Activated naive CD4-positive, alpha-beta T cell treated with anti-CD3 and anti-CD28 coated beads, Interleukin-2, amount 50 U/mL, for 72 hours (primary cell): ENCODE data around the gene SGK2. TPM values are rescaled to one million over a fixed set of nuclear protein-coding genes. Genes with fewer than 3 reads are reported as not detected.

Experiments
- ATAC-seq, 2 donors: fragments of 150-1000 bp; cut with Tn5 transposase; 2 replicates each; pipeline ENCODE4 v1.10.0; 2021; ENCODE audit warnings: mild to moderate bottlenecking in 2 of 2, moderate library complexity in 2 of 2
- DNase-seq, 2 donors: peaks; one replicate each; pipeline ENCODE4 v3.0.0; 2021 to 2022; ENCODE audit warnings: low spot score in 2 of 2
- H3K27ac Mint-ChIP-seq, 2 donors: one replicate each; pipeline ENCODE4 v1.8.0; 2022; ENCODE audit warnings: mild to moderate bottlenecking in 2 of 2, mixed read lengths in 2 of 2
- H3K36me3 Mint-ChIP-seq, 2 donors: one replicate each; pipeline ENCODE4 v1.8.0; 2022; ENCODE audit warnings: mixed read lengths in 2 of 2
- H3K9me3 Mint-ChIP-seq, 2 donors: one replicate each; pipeline ENCODE4 v1.8.0; 2022; ENCODE audit warnings: mixed read lengths in 2 of 2
- total RNA-seq, 2 donors: library from RNA; stranded (reverse); gene quantifications; one replicate each; pipeline ENCODE4 v1.2.3, GENCODE V29; 2022

The SGK2 gene
- total RNA-seq, 2 donors from 2014 or later = 0.59 to 0.82 TPM

- H3K9me3 Mint-ChIP-seq = no peaks in the 10 kb centered on the region
- H3K36me3 Mint-ChIP-seq = no peaks in the 10 kb centered on the region
- H3K27ac Mint-ChIP-seq = no peak overlapping the region
- DNase-seq (no peak), ATAC-seq (no peak)
These were observed 25.8 kb upstream of the SGK2 start for GRCh38 chr20:43533060-43533459.

DNA sequence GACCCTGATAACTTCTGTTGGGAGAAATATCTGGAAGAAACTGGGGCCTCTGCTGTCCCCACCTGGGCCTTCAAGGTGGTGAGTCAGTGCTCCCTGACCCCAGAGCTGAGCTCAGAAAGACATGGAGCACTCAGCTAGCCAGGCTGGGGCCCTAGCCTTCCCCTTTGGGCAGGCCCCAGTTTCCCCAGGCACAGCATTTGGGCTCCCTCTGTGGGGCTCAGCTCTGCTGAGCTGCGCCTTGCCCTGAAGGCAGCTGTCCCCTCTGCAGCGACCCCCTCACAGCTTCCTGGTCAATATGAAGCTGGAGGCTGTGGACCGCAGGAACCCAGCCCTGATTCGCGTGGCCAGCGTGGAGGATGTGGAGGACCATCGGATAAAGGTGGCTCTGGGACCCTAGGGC is 24.8 kb upstream of the SGK2 start:
- H3K27ac Mint-ChIP-seq = no peak overlapping the region
- DNase-seq (no peak), ATAC-seq (no peak)
- H3K36me3 Mint-ChIP-seq = no peaks in the 10 kb centered on the region
- no peaks in the 10 kb centered on the region for H3K9me3 Mint-ChIP-seq

DNA sequence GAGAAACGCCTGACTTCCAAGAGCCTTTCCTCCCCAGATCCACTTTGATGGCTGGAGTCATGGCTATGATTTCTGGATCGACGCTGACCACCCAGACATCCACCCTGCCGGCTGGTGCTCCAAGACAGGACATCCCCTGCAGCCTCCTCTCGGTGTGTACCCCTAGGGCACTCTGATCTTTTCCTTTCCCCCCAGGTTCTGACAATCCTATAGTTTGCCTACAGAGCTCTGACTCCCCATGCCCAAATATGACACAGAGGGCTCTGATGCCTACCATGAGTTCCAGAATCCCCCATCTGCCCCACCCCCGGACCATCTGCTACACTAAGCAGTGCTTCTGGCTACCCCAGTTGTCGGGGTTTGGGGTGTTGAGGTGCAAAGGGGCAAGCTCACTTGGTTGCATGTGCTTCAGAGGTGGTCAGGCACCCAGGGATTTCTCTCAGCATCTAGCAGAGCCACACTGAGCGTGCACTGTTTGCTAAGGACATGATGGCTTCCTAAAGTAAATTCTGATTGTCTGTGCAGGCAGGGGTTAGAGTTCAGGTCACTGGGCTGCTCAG is 24.0 kb upstream of the SGK2 start:
- no peaks in the 10 kb centered on the region for H3K9me3 Mint-ChIP-seq
- ATAC-seq (no peak), DNase-seq (no peak)
- H3K27ac Mint-ChIP-seq = no peak overlapping the region
- H3K36me3 Mint-ChIP-seq = no peaks in the 10 kb centered on the region

- no peaks in the 10 kb centered on the region for H3K36me3 Mint-ChIP-seq
- H3K27ac Mint-ChIP-seq = no peak overlapping the region
- ATAC-seq = no peak
- no peak for DNase-seq
- no peaks in the 10 kb centered on the region for H3K9me3 Mint-ChIP-seq
These were observed 23.3 kb upstream of the SGK2 start for GRCh38 chr20:43535370-43536004.

- DNase-seq = no peak
- no peak for ATAC-seq
These were observed 22.6 kb upstream of the SGK2 start for GRCh38 chr20:43536041-43536816.

DNA sequence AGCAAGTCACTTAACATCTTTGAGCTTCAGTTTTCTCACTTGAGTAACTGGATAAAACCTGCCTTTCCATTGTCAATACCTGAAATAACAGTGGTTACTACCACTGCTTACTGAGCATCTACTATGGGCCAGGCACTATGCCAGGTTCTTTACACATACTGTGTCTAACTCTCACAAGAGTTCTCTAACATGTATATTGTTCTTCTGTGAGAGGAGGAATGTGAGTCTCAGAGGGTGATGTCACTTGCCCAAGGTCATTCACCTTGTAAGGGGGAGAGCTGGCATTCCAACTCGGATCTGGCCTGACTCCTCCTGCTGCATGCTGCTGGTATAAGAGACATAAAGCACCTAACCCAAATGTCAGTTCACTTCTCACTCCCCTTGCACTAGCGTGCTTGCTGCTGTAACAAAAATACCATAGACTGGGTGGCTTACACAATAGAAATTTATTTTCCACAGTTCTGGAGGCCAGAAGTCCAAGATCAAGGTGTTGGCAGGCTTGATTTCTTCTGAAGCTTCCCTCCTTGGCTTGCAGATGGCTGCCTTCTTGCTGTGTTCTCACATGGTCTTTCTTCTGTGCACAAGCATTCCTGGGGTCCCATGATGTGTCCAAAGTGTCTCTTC is 21.9 kb upstream of the SGK2 start:
- H3K9me3 Mint-ChIP-seq = no peaks in the 10 kb centered on the region
- no peaks in the 10 kb centered on the region for H3K36me3 Mint-ChIP-seq
- no peak for ATAC-seq
- no peak for DNase-seq
- no peak overlapping the region for H3K27ac Mint-ChIP-seq

More at GRCh38 chr20:43536041-43536816, 22.6 kb upstream of the SGK2 start:
- Mint-ChIP-seq H3K36me3 (no peaks in the 10 kb centered on the region), H3K9me3 (no peaks in the 10 kb centered on the region), H3K27ac (no peak overlapping the region)

DNA sequence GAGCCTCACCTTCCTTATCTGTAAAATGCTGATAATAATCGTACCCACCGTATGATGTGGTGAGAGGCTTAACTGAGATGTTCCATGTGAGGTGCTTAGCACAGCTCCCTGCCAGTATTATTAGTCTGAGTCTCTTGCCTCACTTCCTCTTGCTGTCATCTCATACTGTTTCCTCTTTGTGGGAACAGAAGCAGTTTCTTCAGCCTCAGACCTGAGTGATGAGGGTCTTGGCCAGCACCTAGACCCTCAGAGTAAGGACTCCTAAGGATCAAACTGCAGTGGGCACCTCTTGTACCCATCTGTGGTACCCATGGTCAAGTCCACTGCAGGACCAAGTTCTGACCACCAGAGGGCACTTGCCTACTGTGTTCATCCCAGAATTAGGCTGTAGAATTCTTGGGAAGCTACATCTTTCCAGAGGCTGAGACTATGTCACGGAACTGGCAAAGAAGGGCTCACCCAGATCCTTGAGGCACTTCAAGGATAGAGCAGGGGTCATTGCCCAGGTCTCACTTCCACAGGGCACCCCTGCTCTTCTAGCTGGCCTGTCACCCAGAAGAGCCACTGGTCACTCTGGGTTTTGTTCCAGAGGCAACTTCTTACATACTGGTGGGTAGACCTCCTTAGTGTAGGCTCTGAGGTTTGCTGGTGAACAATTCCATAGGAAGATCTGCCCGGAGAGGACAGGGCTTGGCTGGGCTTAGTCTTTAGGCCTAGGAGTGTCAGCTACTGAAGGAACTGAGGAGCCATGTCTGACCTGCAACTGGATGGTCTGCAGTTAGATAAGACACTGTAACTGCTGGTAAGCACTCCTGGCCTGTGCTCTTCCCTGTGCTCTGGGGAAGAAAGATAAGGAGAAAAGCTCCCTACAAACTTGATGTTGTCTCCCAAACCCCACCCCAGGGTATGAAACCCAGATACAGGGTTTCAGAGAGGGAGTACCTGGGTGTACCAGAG is 20.6 kb upstream of the SGK2 start:
- ATAC-seq (peak; percentile 57 to 60), DNase-seq (peak in 1 of 2 donors; percentile 48)
- no peaks in the 10 kb centered on the region for H3K9me3 Mint-ChIP-seq
- H3K27ac Mint-ChIP-seq = peak overlapping the region; percentile 6 to 79
- no peaks in the 10 kb centered on the region for H3K36me3 Mint-ChIP-seq

- H3K27ac Mint-ChIP-seq = peak overlapping the region; percentile 6 to 79
- H3K36me3 Mint-ChIP-seq = no peaks in the 10 kb centered on the region
- no peaks in the 10 kb centered on the region for H3K9me3 Mint-ChIP-seq
- ATAC-seq = no peak
- no peak for DNase-seq
These were observed 19.7 kb upstream of the SGK2 start for GRCh38 chr20:43538878-43539700.

DNA sequence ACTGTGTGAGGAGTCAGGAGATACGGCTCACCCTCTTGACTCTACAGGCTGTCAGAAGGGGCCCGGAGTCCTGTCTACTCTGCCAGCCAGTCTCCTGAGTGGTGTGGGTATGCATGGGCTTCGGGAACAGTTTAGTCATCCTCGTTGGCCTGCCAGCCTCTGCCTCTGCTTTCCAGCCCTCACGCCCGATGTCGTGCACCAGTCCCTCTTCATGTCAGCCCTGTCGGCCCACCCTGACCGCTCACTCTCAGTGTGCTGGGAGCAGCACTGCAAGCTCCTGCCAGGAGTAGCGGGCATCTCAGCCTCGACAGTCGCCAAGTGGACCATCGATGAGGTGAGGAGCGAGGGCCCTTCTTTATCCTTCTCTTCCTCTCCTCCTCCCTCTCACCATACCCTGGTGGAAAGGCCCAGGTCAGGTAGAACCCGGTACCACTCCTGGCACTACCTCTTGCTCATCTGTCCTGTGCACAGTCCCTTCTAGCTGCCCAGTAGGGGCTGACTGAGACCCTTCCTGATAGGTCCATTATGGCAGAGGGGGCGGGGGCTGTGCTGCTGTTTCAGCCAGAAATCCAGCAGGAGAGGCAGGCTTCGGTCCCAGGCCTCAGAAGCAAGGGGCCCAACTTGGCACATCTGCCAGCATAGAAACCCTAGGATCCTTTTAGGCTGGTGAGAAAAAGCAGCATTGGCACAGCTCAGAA is 18.7 kb upstream of the SGK2 start:
- ATAC-seq = no peak
- Mint-ChIP-seq H3K36me3 (no peaks in the 10 kb centered on the region), H3K27ac (no peak overlapping the region), H3K9me3 (no peaks in the 10 kb centered on the region)
- no peak for DNase-seq

GRCh38 chr20:43540673-43541060 is 18.2 kb upstream of the SGK2 start:
- DNase-seq (no peak), ATAC-seq (no peak)
- Mint-ChIP-seq H3K27ac (no peak overlapping the region), H3K9me3 (no peaks in the 10 kb centered on the region), H3K36me3 (no peaks in the 10 kb centered on the region)

DNA sequence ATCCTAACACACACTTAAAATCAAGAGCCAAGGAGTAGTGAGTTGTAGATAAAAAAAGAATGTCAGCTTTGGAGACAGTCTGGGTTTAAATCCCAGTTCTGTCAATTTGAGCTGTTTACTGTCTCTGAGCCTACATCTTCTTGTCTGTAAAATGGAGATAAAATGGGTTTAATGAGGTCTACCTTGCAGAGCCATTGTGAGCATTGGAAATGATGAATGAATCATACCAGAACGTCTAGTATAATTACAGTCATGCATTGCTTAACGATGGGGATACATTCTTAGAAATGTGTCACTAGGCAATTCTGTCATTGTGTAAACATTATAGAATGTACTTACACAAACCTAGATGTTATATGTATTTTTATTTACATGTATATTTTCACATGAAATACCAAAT is 17.6 kb upstream of the SGK2 start:
- Mint-ChIP-seq H3K36me3 (no peaks in the 10 kb centered on the region), H3K27ac (no peak overlapping the region), H3K9me3 (no peaks in the 10 kb centered on the region)
- ATAC-seq (no peak), DNase-seq (no peak)

DNA sequence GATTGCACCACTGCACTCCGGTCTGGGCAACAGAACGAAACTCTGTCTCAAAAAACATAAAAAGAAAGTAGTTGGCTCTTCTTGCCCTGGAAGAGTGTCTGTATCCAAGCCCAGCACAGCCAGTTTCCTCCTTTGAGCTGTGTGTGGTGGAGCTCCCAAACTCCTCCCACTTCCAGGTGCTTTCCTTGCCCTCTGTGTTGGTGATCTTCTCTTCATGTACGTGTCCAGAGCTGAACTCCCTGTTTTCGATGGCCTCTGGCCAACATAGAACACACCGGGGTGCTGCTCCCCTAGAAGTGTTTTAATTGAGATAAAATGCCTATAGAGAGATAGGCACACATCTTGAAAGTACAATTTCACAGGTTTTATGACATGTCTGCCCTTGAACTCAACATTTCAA is 16.7 kb upstream of the SGK2 start:
- ATAC-seq (no peak), DNase-seq (no peak)
- Mint-ChIP-seq H3K36me3 (peaks cover under 1% of the 10 kb centered on the region in 2 donors), H3K9me3 (no peaks in the 10 kb centered on the region), H3K27ac (no peak overlapping the region)

- peaks cover 0 to 4% of the 10 kb centered on the region in 2 donors for H3K9me3 Mint-ChIP-seq
- DNase-seq = no peak
- ATAC-seq = no peak
- H3K27ac Mint-ChIP-seq = no peak overlapping the region
- H3K36me3 Mint-ChIP-seq = peaks cover 5% of the 10 kb centered on the region in 2 donors
These were observed 16.2 kb upstream of the SGK2 start for GRCh38 chr20:43542674-43543073.

DNA sequence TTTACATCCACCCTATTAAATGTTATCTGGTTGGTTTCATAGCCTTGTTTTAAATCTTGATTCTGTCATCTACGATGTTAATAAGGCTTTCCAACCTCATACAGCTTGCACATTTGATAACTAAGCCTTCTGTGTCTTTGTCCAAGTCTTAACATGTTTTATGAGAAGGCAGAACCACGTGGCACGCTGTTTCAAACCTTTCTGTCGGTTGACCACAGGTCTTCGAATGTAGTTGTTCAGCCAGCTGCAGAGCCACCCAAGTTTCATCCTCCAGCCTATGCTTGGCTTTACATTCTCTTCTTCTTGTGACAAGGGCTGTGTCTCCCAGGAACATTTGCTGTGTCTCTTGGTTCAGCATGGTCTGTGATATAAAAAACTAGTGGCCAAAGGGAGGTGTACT is 15.7 kb upstream of the SGK2 start:
- H3K36me3 Mint-ChIP-seq = peaks cover 6 to 7% of the 10 kb centered on the region in 2 donors
- no peak overlapping the region for H3K27ac Mint-ChIP-seq
- peaks cover 0 to 4% of the 10 kb centered on the region in 2 donors for H3K9me3 Mint-ChIP-seq
- no peak for ATAC-seq
- no peak for DNase-seq

- Mint-ChIP-seq H3K27ac (no peak overlapping the region), H3K9me3 (peaks cover 0 to 4% of the 10 kb centered on the region in 2 donors), H3K36me3 (peaks cover 6 to 7% of the 10 kb centered on the region in 2 donors)
- ATAC-seq = no peak
- no peak for DNase-seq
These were observed 14.3 kb upstream of the SGK2 start for GRCh38 chr20:43544501-43544900.
